Astrocyte (in vitro differentiated cells and primary cell): ENCODE measurements around the gene SAPCD2. TPM values are rescaled to one million over a fixed set of nuclear protein-coding genes. Genes with fewer than 3 reads are reported as not detected.
A peak's percentile ranks its signal among the peaks of the same experiment; 100 is the strongest.

ENCODE experiments used
- DNase-seq: peaks from one replicate; pipeline ENCODE4 v3.0.0-alpha.2; 2010; ENCODE audit warnings: low read depth
- FAIRE-seq: peaks from 2 replicates; lab custom pipeline; 2011; peaks lifted over from hg19 to GRCh38; lab: Jason Lieb, UNC
- H2AFZ ChIP-seq: 2 replicates; pipeline ENCODE4 v1.6.0; 2012; ENCODE audit warnings: low read depth, low read length, inconsistent platforms
- H3K27ac ChIP-seq: 2 replicates; pipeline ENCODE4 v1.5.1; 2011; ENCODE audit warnings: low read depth, low read length, inconsistent platforms
- H3K27me3 ChIP-seq: 2 replicates; pipeline ENCODE4 v1.6.0; 2011; ENCODE audit warnings: low read length, inconsistent platforms; ENCODE audit not compliant: insufficient read depth
- H3K36me3 ChIP-seq: 2 replicates; pipeline ENCODE4 v1.5.1; 2011; ENCODE audit warnings: low read length, inconsistent platforms; ENCODE audit not compliant: insufficient read depth
- H3K4me1 ChIP-seq: 2 replicates; pipeline ENCODE4 v1.5.1; 2011; ENCODE audit warnings: low read length, inconsistent platforms; ENCODE audit not compliant: insufficient read depth
- H3K4me2 ChIP-seq: 2 replicates; pipeline ENCODE4 v1.6.0; 2012; ENCODE audit warnings: low read length, inconsistent platforms
- H3K4me3 ChIP-seq: 2 replicates; pipeline ENCODE4 v1.5.1; 2011; ENCODE audit warnings: low read depth, mild to moderate bottlenecking, low read length, inconsistent platforms; ENCODE audit not compliant: insufficient read depth
- H3K79me2 ChIP-seq: 2 replicates; pipeline ENCODE4 v1.6.0; 2012; ENCODE audit warnings: mild to moderate bottlenecking, low read length, inconsistent platforms; ENCODE audit not compliant: insufficient read depth
- H3K9ac ChIP-seq: 2 replicates; pipeline ENCODE4 v1.6.0; 2012; ENCODE audit warnings: mild to moderate bottlenecking, low read length, inconsistent platforms
- H3K9me3 ChIP-seq: 2 replicates; pipeline ENCODE4 v1.5.1; 2012; ENCODE audit warnings: low read depth, mild to moderate bottlenecking, low read length, inconsistent platforms; ENCODE audit not compliant: insufficient read depth
- H4K20me1 ChIP-seq: 2 replicates; pipeline ENCODE4 v1.6.0; 2012; ENCODE audit warnings: low read length, inconsistent platforms; ENCODE audit not compliant: insufficient read depth
- H3K27ac Mint-ChIP-seq: one replicate; pipeline ENCODE4 v1.8.0; 2021; ENCODE audit warnings: mild to moderate bottlenecking, mixed read lengths; ENCODE audit not compliant: unreplicated experiment
- H3K27me3 Mint-ChIP-seq: one replicate; pipeline ENCODE4 v1.8.0; 2021; ENCODE audit warnings: low read depth, mixed read lengths; ENCODE audit not compliant: unreplicated experiment
- H3K36me3 Mint-ChIP-seq: one replicate; pipeline ENCODE4 v1.8.0; 2021; ENCODE audit warnings: low read depth, mixed read lengths; ENCODE audit not compliant: unreplicated experiment
- H3K4me1 Mint-ChIP-seq: one replicate; pipeline ENCODE4 v1.8.0; 2021; ENCODE audit warnings: low read depth, mixed read lengths; ENCODE audit not compliant: unreplicated experiment
- H3K4me3 Mint-ChIP-seq: one replicate; pipeline ENCODE4 v1.8.0; 2021; ENCODE audit warnings: mild to moderate bottlenecking, moderate library complexity, mixed read lengths; ENCODE audit not compliant: unreplicated experiment
- H3K9me3 Mint-ChIP-seq: one replicate; pipeline ENCODE4 v1.8.0; 2021; ENCODE audit warnings: mild to moderate bottlenecking, mixed read lengths; ENCODE audit not compliant: unreplicated experiment
- CTCF ChIP-seq: IDR thresholded peaks from 2 replicates; pipeline ENCODE4 v1.5.1; 2011; ENCODE audit warnings: low read depth, mild to moderate bottlenecking, inconsistent platforms, low read length, moderate library complexity; ENCODE audit not compliant: insufficient read depth
- EZH2 ChIP-seq: IDR thresholded peaks from 2 replicates; pipeline ENCODE4 v1.6.1; 2012; ENCODE audit warnings: mild to moderate bottlenecking, low read length, inconsistent platforms; ENCODE audit not compliant: insufficient read depth
- total RNA-seq: library from RNA; stranded (reverse); gene quantifications from 2 replicates; pipeline ENCODE4 v1.2.1, GENCODE V29; 2021

The SAPCD2 gene
- total RNA-seq, 1 donor from 2014 or later, result 0.43 TPM

GRCh38 chr9:137114613-137115393 is 44.4 kb upstream of the SAPCD2 start, which contains the start of gene DPP7:
DPP7 (minus strand) TSS chr9:137114733; CDS start chr9:137114713, 20 bp downstream.
- peak within 1 kb of the TSS; percentile 44 for H3K4me3 ChIP-seq
- H3K79me2 ChIP-seq, result no peaks in the 10 kb centered on the region
- H3K36me3 ChIP-seq, result no peaks in the 10 kb centered on the region
- Mint-ChIP-seq H3K27me3 (no peaks in the 10 kb centered on the region), H3K9me3 (no peaks in the 10 kb centered on the region), H3K27ac (no peak within 1 kb of the TSS), H3K4me1 (no peaks in the 10 kb centered on the region), H3K4me3 (peak within 1 kb of the TSS; percentile 54), H3K36me3 (peaks cover 7% of the 10 kb centered on the region)
- no peaks in the 10 kb centered on the region for H3K27me3 ChIP-seq
- DNase-seq (no peak), FAIRE-seq (no peak)
- peak within 1 kb of the TSS; percentile 56 for H2AFZ ChIP-seq
- H3K4me2 ChIP-seq, result peak within 1 kb of the TSS; percentile 80
- TF ChIP-seq CTCF (no peak), EZH2 (no peak)
- no peaks in the 10 kb centered on the region for H3K9me3 ChIP-seq
- H4K20me1 ChIP-seq, result no peaks in the 10 kb centered on the region
- H3K27ac ChIP-seq, result no peak within 1 kb of the TSS
- no peaks in the 10 kb centered on the region for H3K4me1 ChIP-seq
- H3K9ac ChIP-seq, result no peak within 1 kb of the TSS

- H3K9me3 Mint-ChIP-seq, result no peaks in the 10 kb centered on the region
- H2AFZ ChIP-seq, result peak overlapping the region; percentile 56
Observed at GRCh38 chr9:137114220-137114612, 43.9 kb upstream of the SAPCD2 start.

More at GRCh38 chr9:137114220-137114612, 43.9 kb upstream of the SAPCD2 start:
- Mint-ChIP-seq H3K27me3 (no peaks in the 10 kb centered on the region), H3K4me3 (no peak overlapping the region), H3K36me3 (peaks cover 3% of the 10 kb centered on the region), H3K27ac (no peak overlapping the region), H3K4me1 (no peaks in the 10 kb centered on the region)
- H3K4me2 ChIP-seq, result peak overlapping the region; percentile 80
- no peaks in the 10 kb centered on the region for H4K20me1 ChIP-seq
- no peak for FAIRE-seq
- H3K4me1 ChIP-seq, result no peaks in the 10 kb centered on the region
- H3K79me2 ChIP-seq, result no peaks in the 10 kb centered on the region
- no peak overlapping the region for H3K27ac ChIP-seq
- no peak overlapping the region for H3K9ac ChIP-seq
- H3K4me3 ChIP-seq, result peak overlapping the region; percentile 44
- DNase-seq, result no peak
- H3K27me3 ChIP-seq, result no peaks in the 10 kb centered on the region
- no peaks in the 10 kb centered on the region for H3K36me3 ChIP-seq
- H3K9me3 ChIP-seq, result no peaks in the 10 kb centered on the region
- no peak for TF ChIP-seq CTCF
